H9 (cell line): ENCODE results near the gene CCL7. TPM values are rescaled to one million over a fixed set of nuclear protein-coding genes. Genes with fewer than 3 reads are reported as not detected.

Source experiments
- DNase-seq: peaks from one replicate; pipeline ENCODE4 v3.0.0-alpha.2; 2017
- H2AFZ ChIP-seq: one replicate; pipeline ENCODE4 v1.6.1; 2013; ENCODE audit warnings: mild to moderate bottlenecking, low read length, control low read depth, moderate library complexity
- H2AK5ac ChIP-seq: 2 replicates; pipeline ENCODE4 v1.6.1; 2013; ENCODE audit warnings: low read length, control low read depth, mixed read lengths; ENCODE audit not compliant: insufficient read length
- H2BK120ac ChIP-seq: one replicate; pipeline ENCODE4 v1.6.1; 2013; ENCODE audit warnings: low read depth, mild to moderate bottlenecking, low read length, control low read depth, inconsistent platforms; ENCODE audit not compliant: poor library complexity, severe bottlenecking
- H2BK12ac ChIP-seq: 2 replicates; pipeline ENCODE4 v1.6.1; 2013; ENCODE audit warnings: low read length, control low read depth, mixed read lengths, low read depth; ENCODE audit not compliant: insufficient read length
- H2BK15ac ChIP-seq: 2 replicates; pipeline ENCODE4 v1.6.1; 2013; ENCODE audit warnings: low read depth, low read length, control low read depth
- H2BK20ac ChIP-seq: one replicate; pipeline ENCODE4 v1.6.1; 2013; ENCODE audit warnings: low read depth, mild to moderate bottlenecking, low read length, control low read depth, inconsistent platforms; ENCODE audit not compliant: poor library complexity, severe bottlenecking
- H2BK5ac ChIP-seq: 2 replicates; pipeline ENCODE4 v1.6.1; 2013; ENCODE audit warnings: low read length, control low read depth, mixed read lengths; ENCODE audit not compliant: insufficient read length
- H3K14ac ChIP-seq: 2 replicates; pipeline ENCODE4 v1.6.1; 2013; ENCODE audit warnings: low read length, control low read depth; ENCODE audit not compliant: insufficient read depth
- H3K18ac ChIP-seq: 2 replicates; pipeline ENCODE4 v1.6.1; 2013; ENCODE audit warnings: low read depth, mild to moderate bottlenecking, mixed read lengths, low read length, control low read depth; ENCODE audit not compliant: insufficient read length
- H3K23ac ChIP-seq: 2 replicates; pipeline ENCODE4 v1.6.1; 2013; ENCODE audit warnings: low read length, control low read depth, mixed read lengths, low read depth; ENCODE audit not compliant: insufficient read length
- H3K23me2 ChIP-seq: 2 replicates; pipeline ENCODE4 v1.6.1; 2013; ENCODE audit warnings: low read depth, mild to moderate bottlenecking, mixed read lengths, low read length, control low read depth; ENCODE audit not compliant: insufficient read length, poor library complexity, severe bottlenecking
- H3K27ac ChIP-seq: 2 replicates; pipeline ENCODE4 v1.5.1; 2013; ENCODE audit warnings: low read length, control low read depth, mixed read lengths, low read depth; ENCODE audit not compliant: insufficient read length
- H3K27me3 ChIP-seq: 2 replicates; pipeline ENCODE4 v1.6.1; 2013; ENCODE audit warnings: low read length, control low read depth, inconsistent platforms; ENCODE audit not compliant: insufficient read depth
- H3K4ac ChIP-seq: 2 replicates; pipeline ENCODE4 v1.6.1; 2013; ENCODE audit warnings: low read depth, mild to moderate bottlenecking, control low read depth, inconsistent platforms, low read length, moderate library complexity
- H3K4me1 ChIP-seq: 2 replicates; pipeline ENCODE4 v1.6.1; 2013; ENCODE audit warnings: low read length, control low read depth, inconsistent platforms; ENCODE audit not compliant: insufficient read depth
- H3K4me2 ChIP-seq: 2 replicates; pipeline ENCODE4 v1.6.1; 2013; ENCODE audit warnings: low read length, control low read depth, mixed read lengths; ENCODE audit not compliant: insufficient read length, insufficient read depth
- H3K56ac ChIP-seq: 2 replicates; pipeline ENCODE4 v1.6.1; 2013; ENCODE audit warnings: low read depth, mild to moderate bottlenecking, mixed read lengths, low read length, control low read depth; ENCODE audit not compliant: insufficient read length
- H3K79me1 ChIP-seq: 2 replicates; pipeline ENCODE4 v1.6.1; 2013; ENCODE audit warnings: low read depth, mild to moderate bottlenecking, moderate library complexity, low read length, control low read depth, inconsistent platforms; ENCODE audit not compliant: insufficient read depth, poor library complexity, severe bottlenecking
- H3K79me2 ChIP-seq: 2 replicates; pipeline ENCODE4 v1.6.1; 2013; ENCODE audit warnings: low read length, control low read depth, inconsistent platforms; ENCODE audit not compliant: insufficient read depth
- H3K9ac ChIP-seq: 2 replicates; pipeline ENCODE4 v1.6.1; 2013; ENCODE audit warnings: low read length, control low read depth, mixed read lengths; ENCODE audit not compliant: insufficient read length; ENCODE audit errors: extremely low read depth
- H3K9me3 ChIP-seq: one replicate; pipeline ENCODE4 v1.6.1; 2013; ENCODE audit warnings: low read depth, low read length, inconsistent platforms; ENCODE audit not compliant: control insufficient read depth
- H3T11ph ChIP-seq: one replicate; pipeline ENCODE4 v1.6.1; 2013; ENCODE audit warnings: mild to moderate bottlenecking, low read length, control low read depth, inconsistent platforms
- H4K20me1 ChIP-seq: one replicate; pipeline ENCODE4 v1.6.1; 2013; ENCODE audit not compliant: control insufficient read depth, insufficient read length, insufficient read depth
- H4K5ac ChIP-seq: 2 replicates; pipeline ENCODE4 v1.6.1; 2013; ENCODE audit warnings: low read depth, mild to moderate bottlenecking, mixed read lengths, low read length, control low read depth; ENCODE audit not compliant: insufficient read length
- H4K8ac ChIP-seq: replicated peaks from 2 replicates; pipeline ENCODE4 v1.6.1; 2013; ENCODE audit warnings: low read length, control low read depth, mixed read lengths, low read depth; ENCODE audit not compliant: insufficient read length
- H4K91ac ChIP-seq: 2 replicates; pipeline ENCODE4 v1.6.1; 2013; ENCODE audit warnings: low read depth, mild to moderate bottlenecking, moderate library complexity, mixed read lengths, low read length, control low read depth; ENCODE audit not compliant: insufficient read length
- H3K27ac Mint-ChIP-seq, 3 experiments: 2 replicates in 2 of 3; 3 replicates in 1 of 3; pipeline ENCODE4 v1.8.0; 2020 to 2021; ENCODE audit warnings: mixed read lengths in 3 of 3, mild to moderate bottlenecking in 1 of 3, moderate library complexity in 1 of 3
- H3K27me3 Mint-ChIP-seq: 2 replicates; pipeline ENCODE4 v1.8.0; 2021; ENCODE audit warnings: low read depth, mild to moderate bottlenecking, moderate library complexity, mixed read lengths
- H3K36me3 Mint-ChIP-seq, 3 experiments: 2 replicates in 2 of 3; 3 replicates in 1 of 3; pipeline ENCODE4 v1.8.0; 2020 to 2021; ENCODE audit warnings: low read depth in 3 of 3, mixed read lengths in 3 of 3; ENCODE audit not compliant: insufficient read depth in 1 of 3
- H3K4me1 Mint-ChIP-seq, 2 experiments: 2 replicates each; pipeline ENCODE4 v1.8.0; 2020; ENCODE audit warnings: mixed read lengths in 2 of 2
- H3K4me3 Mint-ChIP-seq, 2 experiments: 2 replicates in 1 of 2; 3 replicates in 1 of 2; pipeline ENCODE4 v1.8.0; 2020 to 2021; ENCODE audit warnings: mild to moderate bottlenecking in 2 of 2, mixed read lengths in 2 of 2, moderate library complexity in 1 of 2
- H3K9me3 Mint-ChIP-seq, 2 experiments: 2 replicates in 1 of 2; 3 replicates in 1 of 2; pipeline ENCODE4 v1.8.0; 2020; ENCODE audit warnings: mild to moderate bottlenecking in 2 of 2, mixed read lengths in 2 of 2, moderate library complexity in 1 of 2
- CTCF ChIP-seq: fragments of 200-600 bp; sonication (generic); conservative IDR thresholded peaks from 3 replicates; pipeline ENCODE4 v1.8.0; 2021; ENCODE audit warnings: antibody characterized with exemption, mild to moderate bottlenecking
- WGBS: extraction: QIAGEN DNeasy Blood & Tissue Kit; methylation state at CpG from one replicate; pipeline ENCODE4 v1.1.7; 2013; ENCODE audit warnings: missing lambda C conversion rate, low lambda C conversion rate, mixed read lengths; ENCODE audit not compliant: insufficient read length; ENCODE audit errors: extremely low coverage; 5-methylcytosine and 5-hydroxymethylcytosine counted together
- total RNA-seq: library from RNA; stranded (reverse); gene quantifications from 2 replicates; pipeline ENCODE4 v1.2.1, GENCODE V29; 2021

CCL7 gene
- total RNA-seq, 1 experiment from 2014 or later: not detected

DNA sequence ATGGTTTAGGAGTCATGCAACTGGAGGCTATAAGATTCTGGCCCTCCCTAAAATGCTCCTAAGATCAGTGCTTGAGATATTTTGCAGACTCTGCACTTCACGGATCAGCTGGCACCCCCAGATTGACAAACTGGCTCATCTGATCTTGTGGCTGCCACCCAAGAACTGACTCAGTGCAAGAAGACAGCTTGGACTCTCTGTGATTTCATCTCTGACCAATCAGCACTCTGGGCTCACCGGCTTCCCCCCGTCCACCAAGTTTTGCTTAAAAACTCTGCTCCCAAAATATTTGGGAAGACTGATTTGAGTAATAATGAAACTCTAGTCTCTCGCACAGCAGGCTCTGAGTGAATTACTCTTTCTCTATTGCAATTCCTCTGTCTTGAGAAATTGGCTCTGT lies 41.2 kb upstream of the CCL7 start:
- no peak overlapping the region for H2BK20ac ChIP-seq
- no peak overlapping the region for H3K4ac ChIP-seq
- no peak overlapping the region for H3K23ac ChIP-seq
- Mint-ChIP-seq H3K27me3 (peaks cover 2% of the 10 kb centered on the region; the same call in 1 of the 2 replicates), H3K4me1 (peaks cover 10 to 11% of the 10 kb centered on the region in 2 experiments), H3K4me3 (no peak overlapping the region), H3K9me3 (peaks cover 17% of the 10 kb centered on the region in 2 experiments), H3K36me3 (peaks cover 2 to 10% (median 9%) of the 10 kb centered on the region in 3 experiments; a peak in 5 of 7 replicates), H3K27ac (no peak overlapping the region; a peak in 1 of 7 replicates)
- no peaks in the 10 kb centered on the region for H3K79me2 ChIP-seq
- H3K79me1 ChIP-seq: no peaks in the 10 kb centered on the region
- H3K4me2 ChIP-seq: no peak overlapping the region
- H3K27ac ChIP-seq: no peak overlapping the region
- H2BK5ac ChIP-seq: no peak overlapping the region
- H4K8ac ChIP-seq: no peak overlapping the region
- H3K56ac ChIP-seq: no peak overlapping the region
- H3K4me1 ChIP-seq: no peaks in the 10 kb centered on the region; the same call in 1 of the 2 replicates
- DNase-seq: no peak
- H2BK15ac ChIP-seq: no peak overlapping the region
- no peak for TF ChIP-seq CTCF
- H3K9me3 ChIP-seq: no peaks in the 10 kb centered on the region
- H2AK5ac ChIP-seq: no peak overlapping the region
- H3K9ac ChIP-seq: no peak overlapping the region
- H3T11ph ChIP-seq: no peak overlapping the region
- H2BK120ac ChIP-seq: no peak overlapping the region
- H4K91ac ChIP-seq: no peak overlapping the region
- no CpG with 5 or more reads among the region's 4 CpGs for WGBS
- no peak overlapping the region for H3K14ac ChIP-seq
- no peak overlapping the region for H2AFZ ChIP-seq
- H3K27me3 ChIP-seq: no peaks in the 10 kb centered on the region
- H4K20me1 ChIP-seq: no peaks in the 10 kb centered on the region
- H3K23me2 ChIP-seq: no peaks in the 10 kb centered on the region
- no peak overlapping the region for H4K5ac ChIP-seq
- no peak overlapping the region for H2BK12ac ChIP-seq
- H3K18ac ChIP-seq: no peak overlapping the region
